Measurements from ENCODE around the gene NANOG. TPM values are rescaled to one million over a fixed set of nuclear protein-coding genes. Genes with fewer than 3 reads are reported as not detected.
"Not testable (repeated sequence)": the region's sequence is repeated elsewhere in the genome, so short reads cannot be mapped to it uniquely, and the experiment has no call there.

The NANOG gene
- total RNA-seq, 2 experiments from 2014 or later, result not detected

DNA sequence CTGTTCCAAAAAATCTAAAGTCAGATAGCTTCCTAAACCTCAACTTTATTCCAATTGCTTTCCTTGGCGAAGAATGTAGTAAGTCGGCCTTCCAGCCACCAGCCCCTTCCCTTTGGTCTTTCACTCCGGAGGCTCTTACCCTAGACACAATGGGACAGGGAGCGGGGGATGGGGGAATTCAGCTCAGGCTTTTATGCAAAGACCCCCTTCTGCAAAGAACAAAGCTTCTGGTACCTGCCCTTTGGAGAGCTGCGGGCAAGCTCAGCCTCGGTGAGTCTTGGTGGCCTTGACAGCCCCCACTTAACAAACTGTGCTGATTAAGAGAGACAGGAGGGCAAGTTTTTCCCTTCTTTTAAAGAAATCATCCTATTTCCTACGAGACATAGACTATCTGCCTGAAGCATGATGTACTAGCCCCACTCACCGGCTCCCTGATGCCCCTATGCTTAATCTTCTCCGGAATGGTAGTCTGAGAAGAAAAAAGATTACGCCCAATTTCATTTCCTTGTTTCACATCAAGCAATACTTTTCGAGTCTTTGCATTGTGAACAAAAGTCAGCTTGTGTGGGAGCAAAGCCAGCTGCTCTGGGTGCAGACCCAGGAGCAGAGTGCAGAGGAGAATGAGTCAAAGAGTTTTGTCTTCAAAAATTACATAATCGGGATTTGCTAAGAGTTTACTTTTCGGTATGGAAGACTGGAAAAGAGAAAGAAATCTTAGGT is 1.5 kb upstream of the NANOG start:
- Mint-ChIP-seq H3K36me3 (no peaks in the 10 kb centered on the region), H3K27me3 (peaks cover 10% of the 10 kb centered on the region), H3K27ac (no peak overlapping the region), H3K4me1 (no peaks in the 10 kb centered on the region), H3K4me3 (no peak overlapping the region), H3K9me3 (no peaks in the 10 kb centered on the region)
- DNase-seq, result no peak

DNA sequence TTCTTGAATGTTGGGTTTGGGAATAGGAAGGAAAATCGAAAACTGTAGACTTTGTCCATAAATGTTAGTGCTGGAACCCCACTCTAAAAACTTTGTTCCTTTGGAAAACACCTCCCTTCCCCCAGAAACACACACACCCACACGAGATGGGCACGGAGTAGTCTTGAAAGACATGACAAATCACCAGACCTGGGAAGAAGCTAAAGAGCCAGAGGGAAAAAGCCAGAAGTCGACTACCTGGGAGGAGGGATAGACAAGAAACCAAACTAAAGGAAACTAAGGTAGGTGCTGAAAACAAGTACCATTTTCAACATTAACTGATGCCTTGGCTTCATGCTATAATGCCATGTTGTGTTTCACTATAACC is 925 bp upstream of the NANOG start:
- no peaks in the 10 kb centered on the region for H3K36me3 Mint-ChIP-seq
- no peak overlapping the region for H3K27ac Mint-ChIP-seq
- DNase-seq, result no peak
- no peak overlapping the region for H3K4me3 Mint-ChIP-seq
- no peaks in the 10 kb centered on the region for H3K4me1 Mint-ChIP-seq
- H3K9me3 Mint-ChIP-seq, result no peaks in the 10 kb centered on the region
- H3K27me3 Mint-ChIP-seq, result peaks cover 10% of the 10 kb centered on the region

DNA sequence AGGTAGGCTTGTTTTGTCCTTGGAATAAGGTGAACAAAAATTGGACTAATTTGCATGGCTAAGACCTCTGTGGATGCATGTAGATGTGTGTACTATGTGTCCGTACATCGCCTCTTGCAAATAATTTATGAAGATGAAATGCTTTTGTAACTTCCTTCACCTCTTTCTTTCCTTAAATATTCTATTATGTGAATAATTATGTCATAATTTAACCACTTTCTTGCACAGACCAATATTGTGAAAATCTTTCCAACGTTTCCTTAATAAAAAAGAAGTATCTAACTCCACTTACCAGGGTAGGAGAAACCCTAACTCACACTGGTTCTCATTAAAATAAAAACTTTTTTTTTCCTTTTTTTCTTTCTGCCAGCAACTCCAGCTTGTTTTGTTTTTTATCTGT is 4.0 kb downstream of the NANOG start:
- Mint-ChIP-seq H3K4me1 (no peaks in the 10 kb centered on the region), H3K36me3 (no peaks in the 10 kb centered on the region), H3K4me3 (no peak overlapping the region), H3K9me3 (no peaks in the 10 kb centered on the region), H3K27ac (no peak overlapping the region), H3K27me3 (no peaks in the 10 kb centered on the region)
- no peak for DNase-seq

DNA sequence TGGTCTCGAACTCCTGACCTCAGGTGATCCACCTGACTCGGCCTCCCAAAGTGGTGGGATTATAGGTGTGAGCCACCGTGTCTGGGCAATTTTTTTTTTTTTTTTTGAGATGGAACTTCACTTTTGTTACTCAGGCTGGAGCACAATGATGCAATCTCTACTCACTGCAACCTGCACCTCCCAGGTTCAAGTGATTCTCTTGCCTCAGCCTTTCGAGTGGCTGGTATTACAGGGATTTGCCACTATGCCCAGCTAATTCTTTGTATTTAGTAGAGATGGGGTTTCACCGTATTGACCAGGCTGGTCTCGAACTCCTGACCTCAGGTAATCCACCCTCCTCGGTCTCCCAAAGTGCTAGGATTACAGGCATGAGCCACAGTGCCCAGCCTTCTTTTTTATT is 8.1 kb downstream of the NANOG start:
- H3K36me3 Mint-ChIP-seq, H3K27me3 Mint-ChIP-seq, H3K9me3 Mint-ChIP-seq, DNase-seq, H3K27ac Mint-ChIP-seq, H3K4me1 Mint-ChIP-seq, H3K4me3 Mint-ChIP-seq: not testable (repeated sequence)

DNA sequence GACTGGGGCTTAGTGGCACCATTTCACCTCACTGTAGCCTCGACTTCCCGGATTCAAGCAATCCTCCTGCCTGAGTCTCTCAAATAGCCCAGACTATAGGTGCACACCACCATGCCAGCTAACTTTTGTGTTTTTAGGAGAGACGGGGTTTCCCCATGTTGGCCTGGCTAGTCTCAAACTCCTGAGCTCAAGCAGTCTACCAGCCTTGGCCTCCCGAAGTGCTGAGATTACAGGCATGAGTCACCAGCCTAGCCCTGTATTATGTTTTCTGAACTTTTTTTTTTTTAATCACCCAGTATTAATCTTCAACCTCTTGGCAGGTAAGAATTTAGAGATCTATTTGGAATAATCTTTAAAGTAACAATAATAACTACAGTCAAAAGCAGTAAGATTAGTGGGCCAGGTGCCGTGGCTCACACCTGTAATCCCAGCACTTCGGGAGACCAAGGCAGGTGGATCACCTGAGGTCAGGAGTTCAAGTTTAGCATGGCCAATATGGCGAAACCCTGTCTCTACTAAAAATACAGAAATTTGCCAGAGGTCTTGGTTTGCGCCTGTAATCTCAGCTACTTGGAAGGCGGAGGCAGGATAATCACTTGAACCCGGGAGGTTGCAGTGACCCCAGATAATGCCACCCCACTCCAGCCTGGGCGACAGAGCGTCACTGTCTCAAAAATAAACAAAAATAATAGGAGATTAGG is 8.6 kb downstream of the NANOG start:
- Mint-ChIP-seq H3K4me1 (no peaks in the 10 kb centered on the region), H3K9me3 (no peaks in the 10 kb centered on the region), H3K27ac (no peak overlapping the region), H3K4me3 (no peak overlapping the region), H3K27me3 (no peaks in the 10 kb centered on the region), H3K36me3 (no peaks in the 10 kb centered on the region)
- no peak for DNase-seq

DNA sequence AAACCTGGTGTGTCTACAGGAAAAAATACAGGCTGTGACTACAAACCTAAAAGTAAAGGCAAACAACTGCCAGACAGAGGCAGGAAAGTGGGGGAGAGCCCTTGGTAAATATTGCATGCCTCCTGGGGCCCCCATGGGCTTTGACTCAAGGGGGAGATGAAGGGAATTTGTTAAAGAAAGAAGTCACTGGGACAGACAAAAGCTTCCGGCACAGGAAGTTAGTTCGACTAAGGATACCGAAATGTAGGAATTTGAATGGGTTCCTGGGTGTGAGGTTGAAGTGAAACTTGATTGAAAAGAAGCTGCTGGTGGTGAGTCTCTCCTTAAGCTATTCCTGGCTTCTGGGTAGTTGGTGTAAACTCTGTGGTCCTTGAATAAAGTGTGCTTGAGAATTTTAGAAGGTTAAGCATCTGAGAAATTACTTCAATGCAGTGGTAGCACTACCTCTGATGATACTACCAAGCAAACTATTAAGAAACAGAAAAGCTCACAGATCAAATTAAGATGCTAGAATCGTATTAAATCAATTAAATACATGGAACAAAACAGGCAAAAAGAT is 9.6 kb downstream of the NANOG start:
- not testable (repeated sequence) for DNase-seq, H3K4me1 Mint-ChIP-seq, H3K4me3 Mint-ChIP-seq, H3K36me3 Mint-ChIP-seq, H3K27me3 Mint-ChIP-seq, H3K27ac Mint-ChIP-seq, H3K9me3 Mint-ChIP-seq

DNA sequence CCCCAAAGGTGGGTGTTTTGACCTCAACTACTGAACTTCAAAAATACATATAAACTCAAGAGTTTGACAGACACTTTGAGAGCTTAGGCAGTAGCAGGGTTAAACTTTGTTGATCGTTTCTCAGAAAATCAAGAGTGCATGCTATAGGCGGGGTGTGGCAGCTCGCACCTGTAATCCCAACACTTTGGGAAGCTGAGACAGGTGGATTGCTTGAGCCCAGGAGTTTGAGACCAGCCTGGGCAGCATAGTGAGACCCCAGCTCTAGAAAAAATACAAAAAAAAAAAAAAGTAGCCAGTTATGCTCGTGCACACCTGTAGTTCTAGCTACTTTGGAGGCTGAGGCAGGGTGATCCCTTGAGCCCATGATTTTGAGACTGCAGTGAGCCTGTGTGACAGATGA is 12.3 kb downstream of the NANOG start:
- DNase-seq, result no peak
- Mint-ChIP-seq H3K4me3 (no peak overlapping the region), H3K4me1 (no peaks in the 10 kb centered on the region), H3K27ac (no peak overlapping the region), H3K9me3 (no peaks in the 10 kb centered on the region), H3K27me3 (no peaks in the 10 kb centered on the region), H3K36me3 (no peaks in the 10 kb centered on the region)

DNA sequence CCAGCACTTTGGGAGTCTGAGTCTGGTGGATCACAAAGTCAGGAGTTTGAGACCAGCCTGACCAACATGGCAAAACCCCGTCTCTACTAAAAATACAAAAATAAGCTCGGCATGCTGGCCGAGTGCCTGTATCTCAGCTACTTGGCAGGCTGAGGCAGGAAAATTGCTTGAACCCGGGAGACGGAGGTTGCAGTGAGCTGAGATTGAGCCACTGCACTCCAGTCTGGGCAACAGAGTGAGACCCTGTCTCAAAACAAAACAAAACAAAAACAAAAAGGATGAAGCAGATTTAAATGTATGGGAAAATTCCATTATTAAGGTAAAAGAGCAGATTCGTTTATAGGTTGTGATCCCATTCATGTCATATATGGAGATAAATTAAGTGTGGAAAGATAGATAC is 17.1 kb downstream of the NANOG start:
- not testable (repeated sequence) for H3K27ac Mint-ChIP-seq, H3K36me3 Mint-ChIP-seq, H3K27me3 Mint-ChIP-seq, H3K4me3 Mint-ChIP-seq, H3K4me1 Mint-ChIP-seq, H3K9me3 Mint-ChIP-seq, DNase-seq

DNA sequence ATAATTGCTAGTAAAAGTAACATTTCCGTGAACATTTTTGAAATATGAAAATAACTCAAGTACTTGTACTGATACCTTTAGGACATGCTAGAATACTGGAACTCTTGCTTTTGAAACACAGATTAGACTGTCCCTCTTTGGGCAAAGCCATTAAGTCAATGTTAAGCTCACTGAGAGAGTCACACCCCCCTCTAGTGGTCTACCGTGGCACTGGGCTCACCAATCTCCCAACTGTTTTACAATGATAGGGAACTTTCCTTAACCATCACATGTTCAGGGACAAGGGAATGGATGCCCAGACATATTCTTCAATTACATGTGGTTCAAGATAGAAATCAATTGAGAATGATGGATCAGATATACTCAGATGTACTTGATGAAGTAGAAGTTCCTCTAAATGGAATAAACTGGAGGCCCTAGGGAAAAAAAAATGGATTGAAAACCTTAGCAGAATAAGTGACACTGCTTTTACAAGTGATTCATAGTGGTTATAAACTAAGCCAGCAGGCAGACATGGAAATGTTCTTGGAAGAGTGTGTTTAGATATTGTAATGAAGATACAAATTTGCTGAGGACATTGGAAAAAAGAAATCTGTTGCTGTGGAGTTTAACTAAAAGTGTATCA is 17.8 kb downstream of the NANOG start:
- Mint-ChIP-seq H3K9me3 (no peaks in the 10 kb centered on the region), H3K4me3 (no peak overlapping the region), H3K4me1 (no peaks in the 10 kb centered on the region), H3K36me3 (no peaks in the 10 kb centered on the region), H3K27ac (no peak overlapping the region), H3K27me3 (no peaks in the 10 kb centered on the region)
- peak; percentile 50 for DNase-seq

DNA sequence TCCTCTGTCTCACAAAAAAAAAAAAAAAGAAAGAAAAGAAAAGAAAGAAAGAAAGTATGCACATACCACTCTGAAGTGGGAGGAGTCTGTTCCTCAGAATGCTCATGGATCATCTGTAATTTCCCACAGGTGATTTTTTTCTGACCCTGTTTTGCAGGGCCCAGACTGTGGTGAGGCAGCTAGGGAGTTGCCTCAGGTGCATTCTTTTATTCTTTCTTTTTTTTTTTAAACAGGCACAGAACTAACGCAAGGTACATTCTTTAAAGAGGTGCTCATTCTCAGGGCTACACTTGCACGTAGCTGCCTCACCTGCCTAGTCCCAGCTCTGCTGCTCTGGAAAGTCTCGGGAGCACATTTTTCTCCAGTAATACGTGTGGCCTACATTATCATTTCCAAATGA is 36.6 kb downstream of the NANOG start:
- H3K9me3 Mint-ChIP-seq, H3K27ac Mint-ChIP-seq, H3K4me1 Mint-ChIP-seq, DNase-seq, H3K27me3 Mint-ChIP-seq, H3K4me3 Mint-ChIP-seq, H3K36me3 Mint-ChIP-seq: not testable (repeated sequence)

DNA sequence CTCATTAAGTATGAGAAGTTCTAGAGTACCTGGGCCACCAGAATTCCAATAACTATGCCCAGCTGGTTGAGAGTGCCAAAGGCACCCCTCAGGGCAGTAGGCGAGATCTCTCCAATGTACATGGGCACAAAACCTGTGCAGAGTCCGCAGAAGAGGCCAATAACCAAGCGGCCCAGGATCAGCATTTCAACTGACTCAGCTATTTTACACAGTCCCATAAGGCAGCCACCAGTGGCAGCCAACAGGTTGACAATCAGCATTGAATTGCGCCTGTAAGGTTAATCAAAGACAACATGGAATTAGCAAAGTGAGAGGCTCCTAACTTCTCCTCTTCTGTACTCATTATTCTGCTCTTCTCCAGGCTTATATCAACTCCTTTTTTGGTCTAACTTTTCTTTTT is 40.5 kb downstream of the NANOG start:
- not testable (repeated sequence) for H3K36me3 Mint-ChIP-seq, H3K9me3 Mint-ChIP-seq, DNase-seq, H3K4me1 Mint-ChIP-seq, H3K4me3 Mint-ChIP-seq, H3K27ac Mint-ChIP-seq, H3K27me3 Mint-ChIP-seq

DNA sequence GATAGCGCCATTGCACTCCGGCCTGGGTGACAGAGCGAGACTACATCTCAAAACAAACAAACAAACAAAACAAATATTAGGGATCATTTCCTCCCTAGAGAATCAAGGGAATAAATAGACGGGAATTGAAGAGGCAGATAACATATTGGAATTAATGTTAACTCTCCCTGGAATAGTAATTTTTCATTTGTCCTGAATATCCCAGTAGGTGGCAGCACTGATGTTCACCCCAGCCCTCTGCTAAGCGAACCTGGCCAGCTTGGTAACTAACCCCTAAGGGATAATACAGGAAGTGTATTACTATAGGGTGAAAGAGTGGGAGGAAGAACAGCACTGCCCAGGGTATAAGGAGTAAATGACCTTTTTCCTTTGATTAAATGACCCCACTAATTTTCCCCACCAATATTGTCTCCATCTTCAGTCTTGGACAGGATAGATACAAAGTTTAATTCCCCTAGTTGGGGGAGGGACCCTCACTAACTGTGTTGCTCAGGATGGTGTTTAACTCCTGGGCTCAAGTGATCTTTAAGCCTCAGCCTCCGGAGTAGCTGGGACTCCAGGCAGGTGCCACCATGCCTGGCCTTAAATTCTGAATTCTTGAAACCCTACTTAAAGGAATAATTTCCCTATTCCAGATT is 43.0 kb downstream of the NANOG start:
- peak; percentile 21 for DNase-seq
- H3K9me3 Mint-ChIP-seq, result no peaks in the 10 kb centered on the region
- H3K27me3 Mint-ChIP-seq, result no peaks in the 10 kb centered on the region
- no peak overlapping the region for H3K27ac Mint-ChIP-seq
- peaks cover 2% of the 10 kb centered on the region for H3K4me1 Mint-ChIP-seq
- H3K4me3 Mint-ChIP-seq, result no peak overlapping the region
- no peaks in the 10 kb centered on the region for H3K36me3 Mint-ChIP-seq

DNA sequence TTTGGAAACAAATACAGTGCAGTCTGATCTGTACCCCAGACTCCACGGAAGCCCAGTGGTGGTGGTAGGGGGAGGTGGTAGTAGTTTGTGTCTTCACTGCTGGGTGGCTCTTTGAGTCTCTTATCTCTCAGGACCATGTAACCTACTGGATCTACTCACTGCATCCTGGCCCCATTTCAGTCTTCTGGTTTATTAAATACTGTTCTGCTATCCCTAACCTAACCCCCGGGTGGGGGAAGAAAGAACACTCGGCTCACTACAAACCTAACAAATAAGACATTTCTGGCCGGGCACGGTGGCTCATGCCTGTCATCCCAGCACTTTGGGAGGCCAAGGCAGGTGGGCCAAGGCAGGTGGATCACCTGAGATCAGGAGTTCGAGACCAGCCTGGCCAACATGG is 44.0 kb downstream of the NANOG start:
- H3K4me1 Mint-ChIP-seq, H3K36me3 Mint-ChIP-seq, H3K27ac Mint-ChIP-seq, H3K9me3 Mint-ChIP-seq, H3K27me3 Mint-ChIP-seq, DNase-seq, H3K4me3 Mint-ChIP-seq: not testable (repeated sequence)

DNA sequence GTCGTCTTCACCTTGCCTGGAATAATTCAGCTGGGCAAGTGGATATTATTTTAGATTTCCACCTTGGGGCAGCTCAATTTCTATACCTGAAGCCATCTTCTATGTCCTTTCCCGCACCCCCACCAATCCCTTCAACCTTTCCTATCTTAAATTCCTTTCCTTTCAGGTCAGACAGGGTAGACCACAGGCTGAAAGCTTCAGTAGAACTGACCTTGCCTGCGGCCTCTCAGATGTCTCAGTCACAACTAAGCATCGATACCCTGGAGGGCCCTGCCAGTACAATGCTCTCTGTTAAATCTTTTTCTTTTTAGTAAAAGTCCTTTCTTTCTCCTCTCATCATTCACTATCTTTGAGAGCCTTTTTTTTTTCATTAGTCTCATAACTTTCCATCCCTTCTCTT is 44.6 kb downstream of the NANOG start:
- peaks cover 2% of the 10 kb centered on the region for H3K4me1 Mint-ChIP-seq
- no peaks in the 10 kb centered on the region for H3K36me3 Mint-ChIP-seq
- H3K4me3 Mint-ChIP-seq, result no peak overlapping the region
- no peaks in the 10 kb centered on the region for H3K9me3 Mint-ChIP-seq
- no peak overlapping the region for H3K27ac Mint-ChIP-seq
- no peak for DNase-seq
- H3K27me3 Mint-ChIP-seq, result peaks cover 3% of the 10 kb centered on the region

DNA sequence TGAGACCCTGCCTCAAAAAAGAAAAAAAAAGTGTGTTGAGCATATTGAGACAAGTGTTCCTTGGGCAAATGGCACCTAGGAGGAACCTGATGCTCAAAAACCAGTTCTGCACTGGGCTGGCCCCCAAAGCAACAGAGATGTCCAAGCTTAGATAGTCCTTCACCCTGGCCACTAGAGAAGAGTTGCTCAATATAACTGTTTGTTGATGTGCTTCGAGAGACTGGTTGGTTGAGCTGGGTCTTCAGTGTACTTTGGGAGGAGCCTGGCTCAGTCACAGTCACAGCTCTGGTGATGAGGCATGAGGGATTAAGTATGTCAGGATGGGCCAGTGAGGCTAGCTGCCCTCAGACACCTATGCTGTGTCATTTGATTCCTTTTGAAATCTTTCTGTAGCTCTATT is 45.5 kb downstream of the NANOG start:
- no peak for DNase-seq
- Mint-ChIP-seq H3K4me1 (peaks cover 2% of the 10 kb centered on the region), H3K27ac (no peak overlapping the region), H3K36me3 (no peaks in the 10 kb centered on the region), H3K27me3 (peaks cover 3% of the 10 kb centered on the region), H3K9me3 (no peaks in the 10 kb centered on the region), H3K4me3 (no peak overlapping the region)

All from activated naive CD8-positive, alpha-beta T cell treated with anti-CD3 and anti-CD28 coated beads for 36 hours (primary cell).